MM.1S (cell line): ENCODE data around the gene PPOX.

ENCODE experiments used
- DNase-seq: peaks from one replicate; pipeline ENCODE4 v3.0.0-alpha.2; 2015
- H2AFZ ChIP-seq: fragments of 300-600 bp; sonication (generic); 2 replicates; pipeline ENCODE4 v1.6.0; 2016; ENCODE audit warnings: antibody characterized with exemption, low read length
- H3F3A ChIP-seq: fragments of 300-600 bp; sonication (generic); 2 replicates; pipeline ENCODE4 v1.6.1; 2016; ENCODE audit warnings: mild to moderate bottlenecking, antibody characterized with exemption, low read length, moderate library complexity, mixed read lengths; ENCODE audit not compliant: insufficient read depth
- H3K27ac ChIP-seq: fragments of 300-600 bp; sonication (generic); 2 replicates; pipeline ENCODE4 v1.5.1; 2016; ENCODE audit warnings: mild to moderate bottlenecking, low read length
- H3K27me3 ChIP-seq: fragments of 300-600 bp; sonication (generic); replicated peaks from 2 replicates; pipeline ENCODE4 v1.6.0; 2016; ENCODE audit warnings: low read length; ENCODE audit not compliant: insufficient read depth
- H3K36me3 ChIP-seq: fragments of 300-600 bp; sonication (generic); replicated peaks from 2 replicates; pipeline ENCODE4 v1.6.1; 2016; ENCODE audit warnings: mild to moderate bottlenecking, low read length, mixed read lengths; ENCODE audit not compliant: insufficient read depth
- H3K4me1 ChIP-seq: fragments of 300-600 bp; sonication (generic); 2 replicates; pipeline ENCODE4 v1.6.1; 2016; ENCODE audit warnings: low read length, mixed read lengths
- H3K4me2 ChIP-seq: fragments of 300-600 bp; sonication (generic); 2 replicates; pipeline ENCODE4 v1.6.0; 2016; ENCODE audit warnings: low read depth, low read length
- H3K4me3 ChIP-seq: fragments of 300-600 bp; sonication (generic); 2 replicates; pipeline ENCODE4 v1.5.1; 2016; ENCODE audit warnings: low read length, mixed read lengths
- H3K79me2 ChIP-seq: fragments of 300-600 bp; sonication (generic); 2 replicates; pipeline ENCODE4 v1.6.1; 2016; ENCODE audit warnings: mixed run types, low read length, mixed read lengths
- H3K9ac ChIP-seq: fragments of 300-600 bp; sonication (generic); 2 replicates; pipeline ENCODE4 v1.6.1; 2016; ENCODE audit warnings: low read length, mixed read lengths
- H3K9me2 ChIP-seq: fragments of 300-600 bp; sonication (generic); replicated peaks from 2 replicates; pipeline ENCODE4 v1.6.1; 2016; ENCODE audit warnings: mild to moderate bottlenecking, low read length, mixed read lengths; ENCODE audit not compliant: insufficient read depth
- H3K9me3 ChIP-seq: fragments of 300-600 bp; sonication (generic); replicated peaks from 2 replicates; pipeline ENCODE4 v1.6.1; 2016; ENCODE audit warnings: mild to moderate bottlenecking, low read length, mixed read lengths; ENCODE audit not compliant: insufficient read depth
- H4K20me1 ChIP-seq: fragments of 300-600 bp; sonication (generic); 2 replicates; pipeline ENCODE4 v1.6.1; 2016; ENCODE audit warnings: mild to moderate bottlenecking, low read length, moderate library complexity, mixed read lengths; ENCODE audit not compliant: insufficient read depth
- EZH2 ChIP-seq: fragments of 300-600 bp; sonication (generic); optimal IDR thresholded peaks from 2 replicates; pipeline ENCODE3; 2017; ENCODE audit warnings: low read depth, mild to moderate bottlenecking, antibody characterized with exemption, low read length, mixed read lengths
- EZH2phosphoT487 ChIP-seq: fragments of 300-600 bp; sonication (generic); IDR thresholded peaks from 2 replicates; pipeline ENCODE4 v1.6.1; 2018; ENCODE audit warnings: antibody characterized with exemption, low read length
- TF ChIP-seq, protein P1 (sequence below): fragments of 300-600 bp; sonication (generic); IDR thresholded peaks from 2 replicates; pipeline ENCODE4 v1.5.1; 2016; ENCODE audit warnings: antibody characterized with exemption, low read length, mixed read lengths

Gene PPOX

DNA sequence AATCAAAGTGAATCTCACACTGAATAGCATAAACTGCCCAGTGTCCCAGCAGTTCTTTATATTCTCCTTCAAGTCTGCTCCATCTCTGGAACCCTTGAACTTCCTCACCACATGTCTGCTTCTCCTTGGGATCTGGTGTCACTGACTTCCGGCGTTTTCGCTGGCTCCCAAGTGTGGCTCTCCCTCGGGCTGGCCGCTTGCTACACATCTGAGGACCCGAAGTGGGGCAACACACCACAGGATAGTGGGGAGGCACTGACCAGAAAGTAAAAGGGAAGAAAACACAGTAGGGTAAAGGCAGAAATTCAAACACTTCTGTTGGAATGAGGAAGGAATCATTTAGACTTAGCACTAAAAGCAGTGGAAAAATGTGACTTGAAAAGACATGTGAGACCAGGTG is 43.3 kb upstream of the PPOX start:
- no peak for DNase-seq
- TF ChIP-seq EZH2phosphoT487 (no peak), EZH2 (no peak)
- TF ChIP-seq, protein P1, sequence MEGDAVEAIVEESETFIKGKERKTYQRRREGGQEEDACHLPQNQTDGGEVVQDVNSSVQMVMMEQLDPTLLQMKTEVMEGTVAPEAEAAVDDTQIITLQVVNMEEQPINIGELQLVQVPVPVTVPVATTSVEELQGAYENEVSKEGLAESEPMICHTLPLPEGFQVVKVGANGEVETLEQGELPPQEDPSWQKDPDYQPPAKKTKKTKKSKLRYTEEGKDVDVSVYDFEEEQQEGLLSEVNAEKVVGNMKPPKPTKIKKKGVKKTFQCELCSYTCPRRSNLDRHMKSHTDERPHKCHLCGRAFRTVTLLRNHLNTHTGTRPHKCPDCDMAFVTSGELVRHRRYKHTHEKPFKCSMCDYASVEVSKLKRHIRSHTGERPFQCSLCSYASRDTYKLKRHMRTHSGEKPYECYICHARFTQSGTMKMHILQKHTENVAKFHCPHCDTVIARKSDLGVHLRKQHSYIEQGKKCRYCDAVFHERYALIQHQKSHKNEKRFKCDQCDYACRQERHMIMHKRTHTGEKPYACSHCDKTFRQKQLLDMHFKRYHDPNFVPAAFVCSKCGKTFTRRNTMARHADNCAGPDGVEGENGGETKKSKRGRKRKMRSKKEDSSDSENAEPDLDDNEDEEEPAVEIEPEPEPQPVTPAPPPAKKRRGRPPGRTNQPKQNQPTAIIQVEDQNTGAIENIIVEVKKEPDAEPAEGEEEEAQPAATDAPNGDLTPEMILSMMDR: no peak
- H3K36me3 ChIP-seq: 0 out of 2 replicates have a peak, but pooled peaks cover 5% of the 10 kb centered on the region
- no peaks in the 10 kb centered on the region for H3K27me3 ChIP-seq
- no peaks in the 10 kb centered on the region for H3K9me2 ChIP-seq
- no peak overlapping the region for H3K4me2 ChIP-seq
- H3K4me1 ChIP-seq: peaks cover 18% of the 10 kb centered on the region
- H3K9me3 ChIP-seq: no peaks in the 10 kb centered on the region
- no peak overlapping the region for H3K4me3 ChIP-seq
- H3F3A ChIP-seq: 0 out of 2 replicates have a peak, but pooled peaks cover 9% of the 10 kb centered on the region
- H3K9ac ChIP-seq: no peak overlapping the region
- H4K20me1 ChIP-seq: no peaks in the 10 kb centered on the region
- H3K27ac ChIP-seq: no peak overlapping the region
- H2AFZ ChIP-seq: no peak overlapping the region
- H3K79me2 ChIP-seq: peaks cover 54% of the 10 kb centered on the region

- H2AFZ ChIP-seq: no peak overlapping the region
- peaks cover 9% of the 10 kb centered on the region; the same call in 1 of the 2 replicates for H3K4me1 ChIP-seq
- no peaks in the 10 kb centered on the region for H3K36me3 ChIP-seq
- peaks cover 74% of the 10 kb centered on the region for H3K79me2 ChIP-seq
- DNase-seq: no peak
- no peak overlapping the region for H3K4me2 ChIP-seq
- H3K9ac ChIP-seq: no peak overlapping the region
- no peak overlapping the region for H3K4me3 ChIP-seq
- no peak overlapping the region for H3K27ac ChIP-seq
- TF ChIP-seq, protein P1: no peak
- H4K20me1 ChIP-seq: no peaks in the 10 kb centered on the region
- no peaks in the 10 kb centered on the region for H3K9me3 ChIP-seq
- peaks cover 19% of the 10 kb centered on the region for H3F3A ChIP-seq
- no peaks in the 10 kb centered on the region for H3K27me3 ChIP-seq
- no peaks in the 10 kb centered on the region for H3K9me2 ChIP-seq
Measured at GRCh38 chr1:161127649-161128048, 38.6 kb upstream of the PPOX start.

- Histone ChIP-seq H3K4me1 (peaks cover 9% of the 10 kb centered on the region; the same call in 1 of the 2 replicates), H2AFZ (no peak overlapping the region), H3F3A (peaks cover 27% of the 10 kb centered on the region), H4K20me1 (no peaks in the 10 kb centered on the region), H3K27me3 (no peaks in the 10 kb centered on the region), H3K9me2 (no peaks in the 10 kb centered on the region), H3K4me3 (no peak overlapping the region), H3K9me3 (no peaks in the 10 kb centered on the region), H3K79me2 (peaks cover 85% of the 10 kb centered on the region), H3K9ac (no peak overlapping the region), H3K4me2 (no peak overlapping the region), H3K36me3 (no peaks in the 10 kb centered on the region), H3K27ac (no peak overlapping the region)
- no peak for DNase-seq
- no peak for TF ChIP-seq EZH2phosphoT487
- TF ChIP-seq, protein P1: no peak
- TF ChIP-seq EZH2: no peak
Measured at GRCh38 chr1:161128591-161129420, 37.4 kb upstream of the PPOX start.
